GM21381 (cell line): Measurements from ENCODE around the gene MOB3C.

Source experiments
- ATAC-seq: cut with Tn5 transposase; IDR thresholded peaks from one replicate; pipeline ENCODE4 v1.9.1; 2021; ENCODE audit warnings: mild to moderate bottlenecking, moderate library complexity; ENCODE audit not compliant: unreplicated experiment

The MOB3C gene

DNA sequence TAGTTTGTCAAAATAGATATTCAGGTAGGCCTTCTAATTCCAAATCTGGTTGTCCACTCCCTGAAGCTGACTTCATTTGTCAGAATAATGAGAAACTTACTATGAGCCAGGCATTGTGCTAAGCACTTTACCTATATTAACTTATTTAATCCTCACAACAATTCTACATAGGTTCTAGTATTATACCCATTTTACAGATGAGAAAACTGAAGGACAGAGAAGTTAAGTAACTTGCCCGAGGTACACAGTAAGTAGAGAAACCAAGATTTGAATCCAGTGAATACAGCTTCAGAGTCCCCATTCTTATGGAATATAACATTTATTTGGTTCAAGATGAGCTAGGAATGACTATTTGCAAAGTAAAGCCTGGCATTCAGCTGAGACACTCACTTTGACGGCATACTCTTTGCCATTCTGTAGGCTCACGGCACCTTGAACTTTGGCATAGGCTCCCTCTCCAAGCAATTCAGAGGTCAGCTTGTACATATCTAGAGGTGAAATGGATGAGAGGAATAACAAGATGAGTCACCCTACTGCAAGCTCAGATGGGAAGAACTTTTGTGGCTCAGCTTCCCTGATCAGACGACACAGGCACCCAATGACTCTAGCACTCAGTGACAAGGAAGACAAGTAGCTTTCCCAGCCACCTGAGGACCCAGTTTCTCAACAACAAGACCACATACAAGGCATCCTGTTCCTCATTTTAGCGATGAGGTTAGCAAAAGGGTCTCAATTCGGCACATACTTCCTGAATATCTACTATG, 36.3 kb downstream of the MOB3C start:
- ATAC-seq: no peak

DNA sequence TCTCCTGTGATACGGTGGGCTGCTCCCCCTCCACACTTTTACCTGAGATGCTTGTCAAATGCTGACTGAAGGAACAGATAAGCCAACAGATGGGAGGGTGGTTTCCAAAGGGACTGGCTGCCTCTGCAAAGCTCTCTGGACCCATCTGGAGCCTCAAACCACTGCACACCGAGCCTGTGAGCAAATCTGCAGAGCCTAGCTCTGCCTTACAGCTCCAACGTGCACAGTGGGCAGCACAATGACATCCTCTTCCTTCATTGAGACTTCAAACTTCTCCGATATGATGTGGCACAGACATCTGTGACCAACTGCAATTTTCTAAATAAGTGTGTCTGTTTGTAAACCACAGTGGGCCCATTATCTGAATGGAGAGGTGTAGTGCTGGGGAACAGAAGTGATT, 38.9 kb downstream of the MOB3C start:
- no peak for ATAC-seq

DNA sequence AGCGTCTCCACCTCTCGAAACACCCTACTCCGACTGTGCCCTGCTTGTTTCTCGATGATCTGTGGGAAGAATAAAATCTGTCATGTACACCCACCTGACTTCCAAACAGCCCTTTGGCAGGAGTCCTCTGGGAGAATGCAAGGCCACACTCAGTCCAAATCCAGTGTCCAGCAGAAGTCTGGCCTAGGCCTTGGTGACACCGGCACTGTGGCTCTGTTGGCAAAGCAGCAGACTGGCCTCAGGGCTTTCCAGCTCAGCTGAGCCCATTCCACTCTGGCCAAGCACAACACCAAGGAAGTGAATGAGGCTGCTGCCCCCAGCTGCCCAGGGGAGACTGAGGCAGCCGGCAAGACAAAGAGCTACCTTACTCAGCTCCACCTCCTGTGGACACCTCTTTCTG, 40.0 kb downstream of the MOB3C start:
- ATAC-seq: no peak

DNA sequence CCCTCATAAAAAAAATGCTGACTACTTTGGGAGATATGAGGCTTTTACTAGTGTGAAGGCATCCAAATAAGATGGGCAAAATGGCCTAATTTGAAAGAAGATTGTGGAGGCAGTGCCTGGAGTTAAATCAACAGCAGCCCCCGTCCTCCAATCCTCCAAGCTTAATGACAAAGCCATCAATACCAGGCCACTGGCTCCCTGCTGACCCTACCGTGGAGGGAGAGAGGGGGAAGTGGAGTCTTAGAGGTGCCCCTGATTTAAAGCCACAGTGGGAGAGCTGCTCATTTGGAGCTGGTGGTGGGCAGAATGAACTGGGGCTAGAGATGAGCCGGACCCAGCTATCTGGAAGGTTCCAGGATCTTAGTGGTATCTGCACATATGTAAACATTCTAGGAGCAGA, 40.8 kb downstream of the MOB3C start:
- no peak for ATAC-seq

DNA sequence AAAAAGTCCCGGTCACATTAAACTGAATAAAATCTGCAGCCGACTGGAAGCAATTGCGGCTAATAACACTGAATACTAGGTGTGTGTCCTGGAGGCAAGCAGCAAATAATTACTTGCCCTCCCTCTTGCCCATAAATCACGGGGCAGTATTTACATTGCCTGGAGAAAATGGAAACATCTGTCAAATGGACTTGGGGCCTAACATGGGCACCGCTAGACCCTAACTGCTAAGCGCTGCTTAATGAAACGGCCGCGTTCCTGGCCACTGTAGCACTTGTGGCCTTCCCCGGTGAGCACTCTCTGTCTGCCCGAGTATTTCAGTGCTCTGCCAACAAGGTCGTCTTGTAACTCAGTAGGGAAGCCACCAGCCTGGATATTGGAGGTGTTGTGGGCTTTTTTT, 41.3 kb downstream of the MOB3C start:
- ATAC-seq: no peak

DNA sequence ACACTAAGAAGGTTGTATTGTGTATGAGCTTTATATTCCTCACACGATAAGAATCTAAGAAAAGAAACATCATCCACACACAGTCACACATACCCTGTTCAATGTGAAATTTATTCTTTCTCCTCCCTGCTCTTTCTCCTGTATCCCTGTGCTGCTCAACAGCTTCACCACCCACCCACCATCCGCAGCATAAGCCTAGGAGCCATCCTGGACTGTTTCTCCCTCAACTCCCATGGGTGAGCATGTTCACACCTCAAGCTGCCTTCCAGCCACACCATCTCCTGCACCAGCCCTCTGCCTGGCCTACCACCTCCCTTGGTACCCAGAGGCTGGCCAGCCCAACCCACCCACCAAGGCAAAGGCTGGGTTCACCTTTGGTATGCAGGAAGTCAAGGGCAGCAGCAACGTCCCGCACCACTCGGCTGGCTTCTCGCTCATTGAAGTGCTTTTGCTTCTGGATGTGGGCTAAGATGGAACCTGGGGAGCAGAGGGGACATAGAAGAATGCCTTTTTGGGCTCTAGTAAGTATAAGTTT, 44.9 kb downstream of the MOB3C start:
- ATAC-seq: no peak

DNA sequence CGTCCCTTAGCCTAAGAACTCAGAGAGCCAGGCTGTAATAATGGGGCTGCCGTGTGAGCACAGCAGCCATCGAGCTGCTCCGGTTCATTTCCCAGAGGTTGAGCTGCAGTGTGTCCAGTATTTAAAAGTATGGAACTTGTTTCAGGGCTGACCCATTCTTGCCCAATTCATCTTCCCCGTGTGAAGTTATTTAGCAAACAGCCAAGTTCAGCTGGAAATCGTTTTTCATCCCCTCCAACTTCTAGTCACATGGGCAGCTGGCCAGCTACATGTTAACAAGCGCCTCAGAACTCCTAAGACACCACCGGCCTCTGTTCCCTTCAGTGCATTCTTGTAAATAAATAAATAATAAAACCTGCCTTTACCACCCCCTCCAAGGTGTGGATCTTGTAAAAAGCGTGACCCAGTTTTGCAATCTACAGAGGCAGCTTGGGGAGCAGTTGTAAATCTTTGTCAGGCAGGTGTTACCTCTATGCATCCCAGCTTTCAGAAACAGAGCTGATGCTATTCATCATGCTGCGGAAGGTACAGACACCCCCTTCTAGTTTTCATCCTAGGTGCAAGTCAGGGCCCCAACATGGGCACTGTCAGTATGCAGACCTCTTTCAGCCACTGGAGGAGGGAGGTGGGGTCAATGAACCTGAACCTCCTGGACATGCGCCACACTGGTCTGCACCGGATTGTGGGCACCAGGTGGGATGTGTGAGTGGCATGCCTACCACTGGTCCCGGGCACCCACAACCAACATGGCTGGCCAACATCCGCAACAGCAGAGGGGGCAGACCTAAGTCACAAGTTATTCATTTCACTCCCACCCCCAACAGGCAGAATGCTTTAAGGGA, 46.5 kb downstream of the MOB3C start:
- ATAC-seq: no peak

DNA sequence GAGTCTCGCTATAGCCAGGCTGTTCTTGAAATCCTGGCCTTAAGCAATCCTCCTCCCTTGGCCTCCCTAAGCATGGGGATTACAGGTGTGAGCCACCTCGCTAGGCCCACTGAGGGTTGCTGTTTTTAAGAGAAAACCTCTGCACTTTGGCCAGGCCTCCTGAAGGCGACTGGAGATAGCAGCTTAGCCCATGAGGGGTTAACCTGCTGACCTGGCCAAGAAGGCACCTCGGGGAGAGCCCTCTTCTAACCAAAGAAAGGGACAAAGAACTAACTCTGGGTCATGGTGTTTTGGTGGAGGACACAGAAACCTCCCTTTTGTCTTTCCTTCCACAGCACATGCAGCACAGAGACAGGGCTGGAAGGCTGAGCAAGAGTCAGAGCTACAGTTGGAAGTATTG, 47.5 kb downstream of the MOB3C start:
- no peak for ATAC-seq

DNA sequence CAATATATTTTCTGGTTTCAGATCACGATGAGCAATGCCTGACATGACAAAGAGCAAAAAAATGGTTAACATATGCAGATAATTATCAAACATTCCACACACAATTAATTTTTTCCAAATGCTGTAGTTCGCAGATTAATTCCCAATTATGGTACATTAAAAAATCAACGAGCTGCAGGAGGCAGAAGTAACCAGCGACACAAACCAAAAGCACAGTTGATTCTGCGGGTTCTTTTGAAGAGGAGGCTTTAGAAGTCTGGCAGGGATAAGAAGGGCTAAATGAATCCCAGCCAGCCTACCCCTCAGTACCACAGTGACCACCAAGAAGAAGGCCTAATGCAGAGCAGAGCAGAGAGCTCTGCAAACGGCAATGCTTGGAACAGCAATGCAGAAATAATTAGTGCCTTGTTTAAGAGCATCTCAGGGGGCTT, 48.1 kb downstream of the MOB3C start:
- no peak for ATAC-seq

DNA sequence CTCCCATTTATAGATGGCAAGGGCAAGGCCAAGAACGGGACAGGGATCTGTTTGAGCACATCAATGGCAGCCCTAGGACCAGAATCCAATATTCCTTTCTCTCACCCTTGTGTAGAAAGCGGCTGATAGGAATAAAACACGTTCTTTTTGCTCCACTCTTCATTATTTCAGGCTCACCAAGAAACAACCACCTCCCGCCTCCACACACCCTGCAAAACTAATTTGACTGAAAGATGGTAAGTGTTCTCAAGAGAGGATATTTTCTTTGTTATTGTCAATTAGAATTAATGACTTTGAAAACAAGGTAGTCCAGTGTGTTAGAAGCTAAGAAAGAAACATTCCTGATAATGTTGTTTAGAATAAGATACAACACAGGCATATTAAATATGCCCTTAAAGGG, 53.3 kb downstream of the MOB3C start:
- no peak for ATAC-seq

DNA sequence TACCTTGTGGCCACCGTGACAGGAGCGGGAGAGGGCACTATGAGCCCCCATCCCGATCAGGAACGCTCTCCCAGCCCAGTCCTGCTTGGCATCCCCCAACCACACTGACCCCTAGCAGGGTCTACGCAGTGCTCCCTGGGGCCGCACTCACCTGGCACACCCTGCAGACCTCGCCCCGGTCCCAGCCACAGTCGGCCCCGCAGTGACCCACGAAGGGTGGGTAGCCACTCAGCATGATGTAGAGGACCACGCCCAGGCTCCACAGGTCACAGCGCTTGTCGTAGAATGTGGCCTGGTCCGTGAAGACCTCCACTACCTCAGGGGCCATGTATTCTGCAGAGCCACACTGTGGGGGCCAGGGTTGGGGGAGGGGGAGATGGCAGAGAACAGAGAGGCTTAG, 54.1 kb downstream of the MOB3C start:
- ATAC-seq: no peak

DNA sequence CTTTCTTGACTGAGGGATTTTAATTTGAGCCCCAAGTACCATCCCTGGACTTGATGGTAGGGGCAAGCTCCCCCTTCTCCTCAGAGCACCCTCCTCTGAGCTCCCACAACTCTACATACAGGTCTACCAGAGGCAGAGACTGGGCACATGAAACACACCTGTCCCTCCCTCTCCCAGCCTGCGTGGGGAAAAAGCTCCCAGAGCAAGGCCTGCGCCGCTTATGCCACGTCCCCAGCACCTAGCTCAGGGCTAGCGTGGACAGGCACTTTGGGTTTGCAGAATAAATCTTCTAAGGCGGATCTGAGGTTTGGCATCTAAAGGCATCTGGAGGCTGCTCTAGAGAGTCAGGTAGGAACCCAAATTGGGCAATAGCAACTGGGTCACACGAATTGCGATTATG, 57.6 kb downstream of the MOB3C start:
- no peak for ATAC-seq

DNA sequence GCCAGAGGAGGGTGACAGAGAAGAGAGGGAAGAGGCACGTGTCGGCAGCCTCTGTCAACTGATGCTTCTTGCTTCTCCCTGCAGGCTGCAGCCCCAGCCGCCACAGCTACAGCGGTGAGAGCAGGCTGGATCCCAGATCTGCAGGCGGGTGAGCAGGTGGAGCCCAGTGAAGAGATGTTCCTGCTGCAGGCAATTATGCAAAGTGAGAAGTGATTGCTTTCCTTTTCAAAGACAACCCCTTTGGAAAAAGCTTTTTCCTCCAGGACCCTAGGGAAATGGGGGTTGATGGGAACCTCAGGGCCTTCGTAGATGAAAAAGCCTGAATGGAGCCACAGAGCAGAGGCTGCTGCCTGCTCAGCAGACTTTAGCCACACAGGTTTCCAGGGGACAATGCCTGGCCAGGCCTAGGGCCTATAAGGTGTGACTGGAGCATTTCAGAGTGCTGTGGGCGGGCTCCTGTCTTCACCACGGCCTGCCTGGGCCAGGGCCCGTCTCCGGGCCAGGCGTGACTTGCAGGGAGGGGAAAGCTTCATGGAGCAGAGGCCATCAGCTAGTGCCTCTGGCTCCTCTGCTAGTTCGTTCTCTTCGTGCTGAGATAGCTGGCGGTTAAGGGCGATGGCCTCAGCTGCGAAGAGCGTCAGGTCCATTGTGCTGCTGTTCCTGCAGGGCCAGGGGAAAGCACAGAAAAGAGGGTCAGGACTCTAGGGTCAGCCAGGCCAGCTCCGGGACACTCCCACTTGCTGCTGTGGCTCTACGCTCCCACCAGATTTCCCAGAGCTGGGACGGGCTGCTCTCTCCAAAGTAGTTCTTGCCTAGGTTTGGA, 58.3 kb downstream of the MOB3C start:
- no peak for ATAC-seq
